NK-92 (cell line): ENCODE results near the gene RAB20.

Experiments
- DNase-seq: peaks from one replicate; lab custom pipeline; 2025; ENCODE audit not compliant: unreplicated experiment; lab: John Stamatoyannopoulos, UW

RAB20 gene

DNA sequence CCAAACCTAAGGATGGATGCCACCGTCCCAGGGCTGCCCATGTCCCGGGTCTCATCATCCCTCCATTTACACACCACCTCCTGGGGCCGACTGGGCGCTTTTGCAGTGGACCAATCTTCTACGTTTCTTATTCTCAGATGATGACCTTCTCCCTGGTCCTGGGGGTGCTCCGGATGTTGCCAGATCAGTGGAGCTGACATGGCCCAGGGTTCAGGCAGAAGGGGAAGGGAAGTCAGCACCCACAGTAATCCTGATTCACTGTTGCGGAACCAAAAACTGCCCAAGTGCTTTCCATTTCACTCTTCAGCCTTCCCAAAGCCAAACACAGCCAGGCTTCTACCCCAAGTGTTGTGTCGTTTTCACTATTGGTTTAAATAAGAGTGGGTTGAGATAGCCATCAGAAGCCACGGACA, 29.8 kb downstream of the RAB20 start:
- DNase-seq = no peak

DNA sequence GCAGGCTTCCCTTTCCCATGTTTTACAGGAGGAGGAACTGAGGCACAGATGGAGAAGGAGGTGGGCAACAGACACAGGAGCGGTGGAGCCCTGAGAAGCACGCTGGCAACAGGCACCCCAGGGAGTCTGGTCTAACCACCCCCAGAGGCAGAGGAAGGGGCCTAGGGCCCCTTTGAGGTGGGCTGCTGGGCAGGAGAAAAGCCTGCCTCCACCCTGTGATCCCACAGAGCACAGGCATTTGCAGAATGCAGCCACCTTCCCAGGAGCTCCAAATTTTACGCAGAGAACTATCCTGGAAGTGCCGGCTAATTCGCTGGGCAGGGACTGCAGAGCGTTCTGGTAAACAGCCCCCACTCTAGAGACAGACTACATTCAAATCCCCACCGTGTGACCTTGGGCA, 30.4 kb downstream of the RAB20 start:
- no peak for DNase-seq

DNA sequence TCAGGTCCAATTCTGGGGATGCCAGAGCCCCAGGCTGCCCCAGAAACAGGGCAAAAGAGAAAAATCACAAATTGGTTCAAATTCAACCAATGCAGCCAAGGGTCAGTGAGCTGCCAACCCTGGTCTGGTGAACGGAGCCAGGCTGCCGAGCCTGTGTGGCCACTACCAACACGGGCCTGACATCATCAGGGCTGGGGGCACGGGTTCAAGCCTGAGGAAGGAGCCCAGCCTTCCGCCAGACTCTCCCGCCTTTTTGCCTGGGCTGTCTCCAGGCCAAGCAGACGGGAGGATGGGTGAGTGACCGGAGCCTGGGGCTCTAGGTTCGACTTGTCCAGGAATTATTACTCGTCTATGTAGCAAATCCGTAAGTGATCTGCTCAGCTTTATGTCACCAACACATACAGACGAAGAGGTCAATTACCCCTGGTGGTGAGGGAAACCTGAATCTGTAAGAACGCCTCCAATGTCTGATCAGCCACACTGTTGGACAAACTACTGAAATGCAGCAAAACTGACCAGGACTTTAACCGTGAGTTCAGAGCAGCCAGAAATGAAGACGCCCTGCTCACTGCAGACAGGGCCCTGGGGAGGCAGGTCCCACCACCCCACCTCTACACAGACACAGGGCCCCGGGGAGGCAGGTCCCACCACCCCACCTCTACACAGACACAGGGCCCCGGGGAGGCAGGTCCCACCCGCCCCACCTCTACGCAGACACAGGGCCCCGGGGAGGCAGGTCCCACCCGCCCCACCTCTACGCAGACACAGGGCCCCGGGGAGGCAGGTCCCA, 31.8 kb downstream of the RAB20 start:
- DNase-seq = no peak

DNA sequence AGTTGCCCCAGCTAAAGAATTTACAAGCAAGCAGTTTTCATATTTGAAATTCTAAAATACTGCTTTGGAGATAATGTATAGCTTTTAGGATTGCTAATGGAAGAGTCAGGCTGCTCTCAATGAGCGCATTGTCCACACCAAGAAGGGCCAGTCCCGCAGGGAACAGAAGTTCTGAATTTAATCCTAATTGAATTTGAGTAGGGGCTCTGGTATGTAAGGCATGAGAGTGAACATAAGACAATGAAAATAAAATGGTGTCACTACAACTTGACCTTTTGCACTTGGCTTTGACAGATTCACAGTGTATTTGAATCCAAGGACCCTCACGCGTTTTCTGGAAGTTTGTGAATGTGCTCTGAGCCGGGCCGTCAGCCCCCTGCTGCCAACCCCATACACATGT, 32.6 kb downstream of the RAB20 start:
- DNase-seq = no peak

DNA sequence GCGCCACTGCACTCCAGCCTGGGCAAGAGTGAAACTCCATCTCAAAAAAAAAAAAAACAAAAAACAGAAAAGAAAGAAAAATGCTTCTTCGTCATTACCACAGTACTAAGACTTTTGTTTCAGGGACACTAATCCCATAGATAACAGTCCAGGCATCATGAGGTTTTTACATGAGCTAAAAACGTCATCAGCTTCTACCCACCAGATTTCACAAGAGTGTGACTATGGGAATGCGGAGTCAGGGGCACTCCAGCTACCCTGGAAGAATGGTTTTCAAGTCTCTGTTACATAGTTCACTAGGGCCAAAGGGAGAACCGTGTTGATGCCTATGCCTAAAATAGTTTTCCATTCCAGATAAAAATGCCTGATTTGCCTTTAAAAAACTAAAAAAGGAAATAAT, 33.2 kb downstream of the RAB20 start:
- no peak for DNase-seq

DNA sequence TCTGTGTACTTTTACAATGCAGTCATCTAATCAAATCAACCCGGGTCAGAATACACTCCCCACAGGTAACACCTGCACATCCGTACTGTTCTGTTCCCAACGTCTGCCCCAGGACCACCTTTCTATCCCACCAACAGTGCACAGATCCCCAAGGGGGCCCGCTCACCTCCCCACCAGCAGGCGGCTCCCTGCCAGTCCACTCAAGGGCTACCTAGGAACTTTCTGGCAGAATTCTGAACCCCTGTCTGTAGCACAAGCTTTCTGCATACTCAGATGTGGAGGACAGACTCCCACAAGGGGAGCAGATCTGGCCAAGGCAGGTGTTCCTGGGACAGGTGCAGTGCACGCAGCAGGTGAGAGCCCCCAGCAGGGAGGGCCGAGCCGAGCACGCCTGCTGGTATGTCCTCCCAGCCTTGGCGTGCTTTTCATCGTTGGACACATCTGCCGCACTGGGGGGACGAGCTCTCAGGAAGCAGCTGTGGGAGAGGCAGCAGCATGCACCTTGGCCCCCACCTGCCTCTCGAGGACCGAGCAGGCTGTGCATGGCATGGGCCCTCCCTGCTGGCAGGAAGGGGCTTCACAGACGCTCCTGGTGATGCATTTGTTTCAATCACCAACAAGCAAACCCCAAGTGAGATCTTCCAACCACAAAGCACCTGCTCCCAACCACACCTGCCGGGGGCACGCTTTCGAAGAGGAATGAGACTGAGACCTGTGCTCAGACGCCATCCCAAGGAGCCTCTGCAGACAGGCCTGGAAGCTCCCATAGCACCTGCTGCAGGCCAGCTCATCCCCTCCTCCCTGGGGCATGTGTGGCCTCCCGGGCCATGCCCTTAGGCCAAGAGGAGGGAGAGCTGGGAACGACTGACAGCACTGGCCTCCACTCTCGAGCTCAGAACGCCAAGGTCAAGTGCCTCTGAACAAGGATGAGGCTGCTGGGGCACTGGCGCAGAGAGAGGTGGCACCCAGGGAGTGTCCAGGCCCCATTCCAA, 35.9 kb downstream of the RAB20 start:
- no peak for DNase-seq

DNA sequence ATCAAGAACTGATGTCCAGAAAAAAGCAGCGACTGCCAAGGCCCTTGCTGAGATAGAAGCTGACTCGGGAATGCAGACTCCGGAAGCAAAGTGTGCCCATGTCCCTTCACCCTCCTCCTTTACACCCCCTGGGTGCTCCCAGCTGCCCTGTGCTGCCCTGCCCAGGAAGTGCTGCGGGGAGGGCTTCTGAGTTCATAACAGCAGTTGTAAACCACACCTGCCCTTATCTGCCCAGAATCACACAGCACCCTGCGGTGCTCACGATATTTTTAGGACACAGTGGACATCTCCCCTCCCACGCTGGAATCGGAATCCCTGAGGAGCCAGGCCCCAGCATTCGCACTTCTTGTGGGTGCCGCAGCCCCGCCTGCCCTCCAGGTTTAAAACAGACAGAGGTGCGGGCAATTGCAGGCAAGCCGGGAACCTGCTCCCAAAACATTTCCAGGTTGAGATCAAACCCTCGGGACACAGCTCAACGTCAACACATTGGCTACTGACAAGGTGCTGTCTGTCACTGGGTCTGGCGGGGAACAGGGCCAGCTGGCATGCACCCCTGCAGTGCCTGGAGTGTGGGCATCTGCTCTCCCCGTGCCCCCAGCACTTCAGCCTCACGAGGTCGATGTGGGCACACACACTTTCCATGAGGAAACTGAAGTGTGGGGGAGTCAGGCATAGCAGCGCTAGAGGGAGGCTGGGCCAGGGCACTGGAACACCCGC, 36.8 kb downstream of the RAB20 start:
- no peak for DNase-seq

DNA sequence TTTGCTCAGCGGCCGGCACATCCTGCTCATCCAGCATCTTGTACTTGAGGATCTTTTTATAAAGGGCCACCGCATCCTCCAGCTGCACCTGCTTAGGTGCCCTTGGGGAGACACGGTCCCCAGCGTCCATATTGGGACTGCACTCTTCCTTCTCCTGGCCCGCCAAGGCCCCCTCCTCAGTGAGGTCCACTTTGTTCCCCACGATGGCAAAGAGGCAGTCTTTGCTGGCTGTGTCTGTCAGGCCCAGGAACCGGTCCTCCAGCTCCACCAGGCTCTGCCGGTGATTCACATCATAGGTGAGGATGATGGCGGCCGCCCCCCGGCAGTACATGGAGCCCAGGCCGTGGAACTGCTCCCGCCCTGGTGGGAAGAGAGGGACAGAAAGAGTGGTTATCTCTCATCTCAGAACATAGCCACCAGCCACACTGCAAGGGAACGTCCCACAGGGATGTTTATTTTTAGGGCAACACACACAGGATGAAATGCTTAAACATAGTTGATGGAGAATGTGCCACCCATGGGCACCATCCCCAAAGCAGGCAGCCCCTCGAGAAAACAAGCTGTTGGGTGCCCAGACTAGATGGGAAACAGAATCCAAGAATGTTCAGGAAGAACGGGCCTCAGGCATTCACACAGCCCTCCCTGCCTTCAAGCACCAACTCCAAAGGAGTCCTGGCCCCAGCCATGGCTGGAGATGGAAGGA, 37.5 kb downstream of the RAB20 start:
- no peak for DNase-seq

DNA sequence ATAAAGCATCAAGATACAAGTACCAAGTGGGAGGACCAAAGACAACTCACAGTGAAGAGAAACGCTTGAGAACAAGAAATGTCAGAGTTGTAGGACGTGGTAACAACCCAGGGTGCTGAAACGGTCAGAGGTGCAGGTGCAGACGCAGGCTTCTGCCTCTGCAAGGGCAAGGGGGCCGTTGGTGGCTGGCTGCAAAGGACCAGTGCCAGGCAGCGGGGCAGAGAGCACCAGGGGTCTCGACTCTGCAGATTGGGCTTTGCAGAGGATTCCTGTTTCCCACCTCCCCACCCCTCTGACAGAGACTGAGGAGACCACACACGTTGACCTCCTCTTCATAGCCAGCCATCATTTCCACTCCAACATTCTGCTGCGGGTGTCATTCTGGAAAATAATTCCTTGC, 38.3 kb downstream of the RAB20 start:
- DNase-seq = no peak

DNA sequence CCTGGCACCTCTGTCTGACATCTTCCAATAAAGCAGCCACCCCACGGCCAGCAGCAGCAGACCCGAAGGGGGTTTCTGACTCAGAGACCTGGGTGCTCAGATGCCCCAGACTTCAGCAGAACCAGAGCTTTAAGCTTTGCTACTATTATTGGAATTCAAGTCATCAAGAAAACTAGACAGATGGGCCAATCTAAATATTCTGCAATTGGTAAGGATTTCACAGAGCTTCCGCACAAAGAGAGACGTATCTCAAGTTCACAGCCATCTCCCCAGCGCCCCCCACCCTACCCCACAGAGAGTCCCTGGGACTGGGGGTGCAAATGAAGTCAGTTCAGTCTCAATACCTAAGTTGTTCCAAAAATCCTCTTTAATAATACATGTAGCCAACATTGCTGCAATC, 38.8 kb downstream of the RAB20 start:
- DNase-seq = no peak

DNA sequence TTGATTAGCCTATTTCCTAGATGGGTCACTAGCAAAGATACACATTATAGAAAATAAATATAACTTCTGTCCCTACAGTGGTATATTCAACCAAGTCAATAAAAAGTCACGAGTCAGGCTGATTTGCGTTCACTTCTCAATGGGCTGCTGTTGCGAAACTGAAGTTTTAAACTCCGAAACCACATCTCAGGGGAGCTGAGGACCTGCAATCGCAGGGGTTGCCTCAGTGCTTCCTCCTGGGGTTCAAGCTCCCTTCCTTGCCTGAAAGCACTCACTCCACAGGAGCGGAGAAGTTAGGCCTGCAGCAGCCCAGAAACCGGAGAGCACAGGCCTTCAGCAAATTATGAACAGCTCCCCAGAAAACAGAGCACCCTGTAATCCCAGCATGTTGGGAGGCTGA, 39.6 kb downstream of the RAB20 start:
- DNase-seq = no peak

DNA sequence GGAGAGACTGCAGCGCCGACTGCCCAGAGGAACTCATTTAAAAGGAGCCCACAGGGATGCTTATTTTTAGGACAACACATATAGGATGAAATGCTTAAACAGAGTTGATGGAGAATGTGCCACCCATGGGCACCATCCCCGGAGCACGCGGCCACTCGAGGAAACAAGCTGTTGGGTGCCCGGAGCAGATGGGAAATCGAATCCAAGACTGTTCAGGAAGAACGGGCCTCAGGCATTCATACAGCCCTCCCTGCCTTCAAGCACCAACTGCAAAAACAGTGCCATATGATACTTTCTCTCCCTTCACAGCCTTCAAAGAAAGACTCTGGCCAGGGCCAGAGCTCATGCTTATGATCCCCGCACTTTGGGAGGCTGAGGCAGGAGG, 40.2 kb downstream of the RAB20 start:
- DNase-seq = no peak

DNA sequence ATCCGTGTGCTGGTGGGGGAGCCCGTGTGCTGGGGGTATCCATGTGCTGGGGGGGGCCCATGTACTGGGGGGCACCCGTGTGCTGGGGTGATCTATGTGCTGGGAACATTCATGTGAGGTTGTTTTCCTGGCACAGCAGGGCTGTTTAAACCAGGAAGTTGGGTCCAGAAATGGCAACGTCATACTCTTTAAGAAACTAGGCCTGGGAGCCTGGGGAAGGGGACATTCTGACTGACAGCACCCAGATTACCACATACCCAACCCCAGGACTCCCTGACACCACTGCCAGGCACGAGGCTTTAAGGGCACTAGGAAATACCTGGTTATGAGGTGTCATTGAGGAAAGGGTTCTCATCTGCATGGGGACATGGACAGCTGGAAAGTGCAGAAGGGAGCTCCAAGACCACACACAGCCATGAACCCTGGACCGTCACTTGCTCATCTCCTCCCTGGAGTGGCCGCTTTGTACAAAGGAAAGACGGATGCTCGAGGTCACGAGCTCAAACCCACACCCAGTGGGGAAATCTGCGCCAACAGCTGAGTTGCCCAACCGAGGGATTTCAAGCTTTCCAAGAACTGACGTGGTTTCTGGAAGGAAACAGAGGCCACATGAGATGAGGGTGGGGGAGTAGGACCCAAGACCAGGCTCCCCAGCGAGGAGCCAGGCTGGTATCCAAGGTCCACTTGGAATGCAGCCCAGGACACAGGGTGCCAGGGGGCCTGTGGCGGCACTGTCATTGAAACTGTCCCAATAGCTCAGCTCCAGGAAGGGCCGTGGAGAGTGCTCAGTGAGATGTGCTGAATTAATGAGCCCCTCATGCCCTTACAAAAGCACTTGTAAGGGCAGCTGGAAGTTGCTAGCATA, 40.9 kb downstream of the RAB20 start:
- DNase-seq = no peak

DNA sequence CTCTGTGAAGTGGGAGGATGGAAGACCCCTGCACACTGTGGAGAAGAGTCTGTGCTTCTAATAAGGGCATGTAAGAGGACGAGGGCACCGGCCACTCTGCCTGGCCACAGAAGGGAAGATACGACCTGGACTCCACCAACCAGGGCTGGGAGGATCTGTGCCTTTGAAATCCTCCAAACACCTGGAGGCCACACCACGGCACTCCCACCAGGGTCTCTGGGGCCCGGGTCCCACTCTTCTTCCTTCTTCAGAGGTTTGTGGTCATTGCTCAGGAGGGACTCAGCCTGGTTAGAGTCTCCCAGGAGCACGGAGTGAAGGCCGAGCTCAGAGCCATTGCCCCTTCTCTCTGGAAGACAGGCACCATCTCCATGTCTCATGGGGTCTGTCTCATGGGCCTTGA, 42.0 kb downstream of the RAB20 start:
- DNase-seq = no peak

DNA sequence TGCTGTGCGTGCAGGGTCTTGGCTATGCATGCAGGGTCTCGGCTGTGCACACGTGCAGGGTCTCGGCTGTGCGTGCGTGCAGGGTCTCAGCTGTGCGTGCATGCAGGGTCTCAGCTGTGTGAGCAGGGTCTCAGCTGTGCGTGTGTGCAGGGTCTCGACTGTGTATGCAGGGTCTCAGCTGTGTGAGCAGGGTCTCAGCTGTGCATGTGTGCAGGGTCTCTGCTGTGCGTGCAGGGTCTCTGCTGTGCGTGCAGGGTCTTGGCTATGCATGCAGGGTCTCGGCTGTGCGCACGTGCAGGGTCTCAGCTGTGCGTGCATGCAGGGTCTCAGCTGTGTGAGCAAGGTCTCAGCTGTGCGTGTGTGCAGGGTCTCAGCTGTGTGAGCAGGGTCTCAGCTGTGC, 42.5 kb downstream of the RAB20 start:
- no peak for DNase-seq

DNA sequence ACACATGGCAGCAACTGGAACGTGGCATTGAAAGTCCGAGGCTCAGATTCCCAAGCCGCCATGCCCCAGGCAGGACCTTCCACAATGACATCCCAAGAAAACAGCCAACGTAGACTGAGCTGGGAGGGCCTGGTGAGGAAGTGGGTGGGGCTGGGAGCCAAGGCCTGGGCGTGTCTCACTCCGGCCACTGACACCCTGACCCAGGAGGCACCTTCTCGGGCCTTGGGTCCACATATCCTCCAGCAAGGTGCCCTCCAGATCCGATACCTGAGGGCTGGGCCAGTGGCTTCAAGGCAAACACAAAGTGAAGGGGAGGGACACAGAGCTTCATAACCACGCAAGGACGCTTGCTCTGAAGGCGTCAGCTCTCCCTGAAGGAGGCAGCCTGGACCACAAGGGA, 43.0 kb downstream of the RAB20 start:
- no peak for DNase-seq

DNA sequence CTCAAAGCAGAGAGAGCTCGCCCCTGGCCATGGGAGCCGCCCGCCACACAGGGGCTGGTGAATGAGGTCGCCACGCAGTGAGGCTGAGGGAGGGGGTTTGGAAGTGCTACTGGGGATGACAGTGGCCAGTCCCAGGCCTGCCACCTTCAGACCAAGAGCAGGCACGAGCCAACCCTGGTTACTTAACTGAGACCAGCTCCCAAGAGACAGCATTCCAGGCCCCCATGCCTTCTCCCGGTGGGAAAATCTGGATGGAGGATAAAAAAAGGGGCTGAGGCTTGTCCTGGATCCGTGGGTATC, 43.3 kb downstream of the RAB20 start:
- DNase-seq = no peak

DNA sequence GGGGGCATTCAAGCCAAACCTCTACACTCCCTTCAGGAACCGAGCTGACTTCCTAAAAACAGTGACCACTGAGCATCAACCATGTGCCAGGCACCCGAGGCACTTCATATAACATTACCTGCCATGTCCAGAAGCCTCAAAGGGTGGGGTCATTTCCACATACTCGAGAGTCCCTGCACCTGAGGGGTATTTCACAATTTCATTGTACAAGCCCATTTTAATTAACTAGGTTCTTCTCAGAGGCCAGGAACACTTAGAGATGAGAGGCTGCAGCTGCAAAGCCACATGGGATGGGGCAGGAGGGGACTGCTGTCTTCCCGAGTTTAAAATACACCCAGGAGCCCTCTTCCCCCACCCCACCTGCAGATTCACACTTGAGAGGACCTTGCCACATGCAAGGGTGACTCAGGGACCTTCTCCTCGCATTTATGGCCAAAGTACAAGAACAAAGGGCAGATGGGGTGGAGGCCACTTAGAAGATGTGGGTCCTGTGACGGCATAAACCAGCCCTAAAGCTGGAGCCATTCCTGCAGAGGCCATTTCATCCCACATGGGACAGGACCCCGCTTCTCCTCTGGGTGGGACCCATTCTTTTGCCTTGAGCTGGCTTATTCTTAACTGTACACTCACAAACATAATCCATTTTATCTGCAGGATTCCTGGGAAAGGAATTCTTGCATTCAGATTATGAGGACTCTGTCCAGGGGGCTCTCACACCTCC, 43.9 kb downstream of the RAB20 start:
- DNase-seq = no peak

DNA sequence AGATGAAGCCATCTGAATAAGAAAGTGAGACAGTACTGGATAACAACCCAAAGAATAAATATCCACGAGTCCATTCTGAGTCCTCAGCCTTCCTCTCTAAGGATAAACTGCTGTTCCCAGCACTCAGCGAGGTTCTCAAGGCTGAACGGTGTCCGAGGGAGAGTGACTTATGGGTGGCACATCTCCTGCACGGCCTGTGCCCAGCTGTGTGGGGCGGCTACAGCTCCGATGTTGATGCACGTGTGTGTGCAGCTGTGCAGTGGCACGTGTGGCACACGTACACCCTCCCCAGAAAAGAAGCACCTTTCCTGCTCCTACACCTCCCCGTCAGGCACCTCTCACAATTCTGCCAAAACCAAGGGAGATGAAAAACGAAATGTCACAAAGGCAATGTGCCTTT, 45.0 kb downstream of the RAB20 start:
- DNase-seq = no peak
